ENCODE measurements around the gene BMAL1. TPM values are rescaled to one million over a fixed set of nuclear protein-coding genes. Genes with fewer than 3 reads are reported as not detected.

Gene BMAL1
- total RNA-seq: 14.0 TPM

DNA sequence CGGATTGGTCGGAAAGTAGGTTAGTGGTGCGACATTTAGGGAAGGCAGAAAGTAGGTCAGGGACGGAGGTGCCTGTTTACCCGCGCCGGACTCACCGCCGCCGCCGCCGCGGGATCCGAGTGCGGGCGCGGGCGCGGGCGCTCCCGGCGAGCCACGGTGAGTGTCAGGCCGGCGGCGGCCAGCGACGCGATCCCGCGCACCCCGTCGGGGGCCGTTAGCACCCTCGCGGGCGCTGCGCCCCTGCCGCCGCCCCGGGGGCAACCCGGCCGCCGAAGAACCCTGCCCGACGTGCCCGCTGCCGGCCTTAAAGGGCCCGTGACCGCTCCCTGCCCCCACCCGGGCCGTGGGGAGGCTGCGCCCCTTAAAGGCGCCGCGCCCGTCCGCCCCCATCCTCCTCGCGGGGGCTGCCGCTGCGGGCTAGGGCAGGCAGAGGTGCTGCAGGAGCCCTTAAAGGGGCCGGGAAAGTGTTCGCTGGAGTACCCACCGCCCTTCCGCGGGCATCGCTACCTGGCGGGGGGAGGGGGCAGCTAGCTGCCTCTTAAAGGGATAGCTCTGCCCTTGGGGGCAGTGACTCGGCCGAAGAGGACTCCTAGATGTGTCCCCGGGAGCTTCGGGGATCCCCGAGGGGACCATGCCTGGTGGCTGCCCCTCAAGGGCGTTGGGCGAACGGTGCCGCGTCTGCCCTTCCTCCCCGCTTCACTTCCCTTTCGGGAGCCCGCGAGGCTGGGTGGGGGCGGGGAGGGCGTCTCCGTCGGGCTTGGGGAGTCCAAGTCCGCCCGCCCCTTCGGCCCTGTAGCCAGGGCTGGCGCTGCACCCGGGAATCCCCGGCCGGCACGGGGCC, at the start of gene BMAL1:
Gene BMAL1 (plus strand): TSS at position 23 of the 841 bp plus-strand sequence. CDS start 76,519 bp downstream, outside the sequence.

Other genes starting within 250 kb of the BMAL1 start
- gene BTBD10, start 185.4 kb downstream of the BMAL1 start, total RNA-seq: 37.9 TPM
- not detected for gene PTH, start 218.2 kb downstream of the BMAL1 start, total RNA-seq